ENCODE results near the gene FBXO24.

GRCh38 chr7:100538348-100538653 lies 47.8 kb upstream of the FBXO24 start:
- TF ChIP-seq CTCF (IDR thresholded peaks at IDR 0.05; ENCODE audit: low read length) = no peak
- TF ChIP-seq EZH2 (IDR thresholded peaks at IDR 0.05; ENCODE audit: borderline replicate concordance, low read length) = no peak

Measured in OCI-LY1 (cell line).